Endodermal cell (in vitro differentiated cells): Measurements from ENCODE around the gene IMPDH1. TPM values are rescaled to one million over a fixed set of nuclear protein-coding genes. Genes with fewer than 3 reads are reported as not detected.

Experiments
- DNase-seq: peaks from one replicate; pipeline ENCODE4 v3.0.0-alpha.2; 2017
- H3K27ac ChIP-seq: 2 replicates; pipeline ENCODE4 v1.5.1; 2013; ENCODE audit warnings: mild to moderate bottlenecking, low read depth, low read length, moderate library complexity
- H3K27me3 ChIP-seq: 2 replicates; pipeline ENCODE4 v1.6.1; 2013; ENCODE audit warnings: mild to moderate bottlenecking, low read length, moderate library complexity; ENCODE audit not compliant: insufficient read depth, control insufficient read depth, poor library complexity, severe bottlenecking
- H3K36me3 ChIP-seq: 2 replicates; pipeline ENCODE4 v1.7.0; 2013; ENCODE audit warnings: mild to moderate bottlenecking, low read length, moderate library complexity; ENCODE audit not compliant: control insufficient read depth, insufficient read depth
- H3K4me1 ChIP-seq: one replicate; pipeline ENCODE4 v1.7.0; 2013; ENCODE audit warnings: low read length; ENCODE audit not compliant: control insufficient read depth, insufficient read depth
- H3K4me3 ChIP-seq: 2 replicates; pipeline ENCODE4 v1.5.1; 2013; ENCODE audit warnings: mild to moderate bottlenecking, low read length, moderate library complexity
- H3K9ac ChIP-seq: 2 replicates; pipeline ENCODE4 v1.6.1; 2013; ENCODE audit warnings: mild to moderate bottlenecking, low read length, moderate library complexity; ENCODE audit not compliant: poor library complexity, severe bottlenecking; ENCODE audit errors: extremely low read depth
- H3K9me3 ChIP-seq: 2 replicates; pipeline ENCODE4 v1.6.1; 2013; ENCODE audit warnings: mild to moderate bottlenecking, low read length, moderate library complexity; ENCODE audit not compliant: control insufficient read depth
- H3K27ac Mint-ChIP-seq: 2 replicates; pipeline ENCODE4 v1.8.0; 2020; ENCODE audit warnings: mixed read lengths
- H3K27me3 Mint-ChIP-seq: 2 replicates; pipeline ENCODE4 v1.8.0; 2021; ENCODE audit warnings: mild to moderate bottlenecking, mixed read lengths; ENCODE audit not compliant: insufficient read depth
- H3K36me3 Mint-ChIP-seq: 2 replicates; pipeline ENCODE4 v1.8.0; 2020; ENCODE audit warnings: low read depth, mixed read lengths
- H3K4me1 Mint-ChIP-seq: 2 replicates; pipeline ENCODE4 v1.8.0; 2020; ENCODE audit warnings: mixed read lengths
- H3K4me3 Mint-ChIP-seq: 2 replicates; pipeline ENCODE4 v1.8.0; 2020; ENCODE audit warnings: mild to moderate bottlenecking, moderate library complexity, mixed read lengths
- H3K9me3 Mint-ChIP-seq: 2 replicates; pipeline ENCODE4 v1.8.0; 2020; ENCODE audit warnings: mild to moderate bottlenecking, mixed read lengths
- CTCF ChIP-seq: fragments of 200-600 bp; sonication (generic); conservative IDR thresholded peaks from 2 replicates; pipeline ENCODE4 v1.5.0; 2021; ENCODE audit warnings: antibody characterized with exemption, mild to moderate bottlenecking
- whole genome bisulfite sequencing, 2 experiments: methylation state at CpG; one replicate each; pipeline versions ENCODE4 v1.1.5 to v1.1.7; 2013; ENCODE audit warnings: missing lambda C conversion rate in 2 of 2, mixed read lengths in 1 of 2; ENCODE audit not compliant: insufficient coverage in 1 of 2, insufficient read length in 1 of 2; 5-methylcytosine and 5-hydroxymethylcytosine counted together
- total RNA-seq, 2 donors: library from RNA; stranded (reverse); fragmentation: NEBNext Ultra II Directional in 1 of 2; extraction: Animal tissue kit (Norgen Biotek cat#: 25700) in 1 of 2; gene quantifications; 2 replicates in 1 of 2; 3 replicates in 1 of 2; pipeline ENCODE4 v1.2.1, GENCODE V29; 2021

IMPDH1 gene
- total RNA-seq, 2 donors from 2014 or later: 13.4 to 16.5 TPM

- H3K9ac ChIP-seq: no peak overlapping the region
- no peaks in the 10 kb centered on the region for H3K9me3 ChIP-seq
- TF ChIP-seq CTCF: no peak
- DNase-seq: peak; percentile 80
- Mint-ChIP-seq H3K4me1 (peaks cover 19% of the 10 kb centered on the region), H3K27me3 (peaks cover 68% of the 10 kb centered on the region), H3K27ac (no peak overlapping the region), H3K9me3 (no peaks in the 10 kb centered on the region), H3K36me3 (peaks cover 5% of the 10 kb centered on the region), H3K4me3 (peak overlapping the region; percentile 54)
- H3K4me3 ChIP-seq: peak overlapping the region; percentile 49
- H3K36me3 ChIP-seq: no peaks in the 10 kb centered on the region
- 0 to 1% methylated on average over 14 to 101 of the region's 107 CpGs for WGBS, 2 experiments
- peaks cover 53% of the 10 kb centered on the region for H3K27me3 ChIP-seq
- H3K4me1 ChIP-seq: peaks cover 11% of the 10 kb centered on the region
- no peak overlapping the region for H3K27ac ChIP-seq
Measured at GRCh38 chr7:128405471-128406313, 4.1 kb downstream of the IMPDH1 start.

GRCh38 chr7:128404886-128405470, 4.8 kb downstream of the IMPDH1 start:
- H3K27me3 ChIP-seq: peaks cover 46% of the 10 kb centered on the region
- Mint-ChIP-seq H3K27me3 (peaks cover 62% of the 10 kb centered on the region), H3K4me3 (peak overlapping the region; percentile 54), H3K9me3 (no peaks in the 10 kb centered on the region), H3K36me3 (peaks cover 10% of the 10 kb centered on the region), H3K27ac (no peak overlapping the region), H3K4me1 (peaks cover 15% of the 10 kb centered on the region)
- WGBS, 2 experiments: 50 to 63% methylated on average over 4 to 13 of the region's 13 CpGs
- no peak for TF ChIP-seq CTCF
- no peak overlapping the region for H3K27ac ChIP-seq
- no peak for DNase-seq
- H3K9ac ChIP-seq: no peak overlapping the region
- peak overlapping the region; percentile 49 for H3K4me3 ChIP-seq
- H3K9me3 ChIP-seq: no peaks in the 10 kb centered on the region
- H3K36me3 ChIP-seq: no peaks in the 10 kb centered on the region
- H3K4me1 ChIP-seq: peaks cover 11% of the 10 kb centered on the region

- H3K9ac ChIP-seq: no peak overlapping the region
- H3K9me3 ChIP-seq: no peaks in the 10 kb centered on the region
- H3K27me3 Mint-ChIP-seq: peaks cover 59% of the 10 kb centered on the region
- no peaks in the 10 kb centered on the region for H3K36me3 ChIP-seq
- TF ChIP-seq CTCF: no peak
- no peaks in the 10 kb centered on the region for H3K9me3 Mint-ChIP-seq
- no peak for DNase-seq
- no peak overlapping the region for H3K4me3 Mint-ChIP-seq
- no peak overlapping the region for H3K27ac ChIP-seq
- WGBS, 2 experiments: 78 to 97% methylated on average over 7 to 9 of the region's 9 CpGs
- no peak overlapping the region for H3K27ac Mint-ChIP-seq
- H3K4me1 Mint-ChIP-seq: peaks cover 14% of the 10 kb centered on the region
- peaks cover 41% of the 10 kb centered on the region for H3K27me3 ChIP-seq
- H3K36me3 Mint-ChIP-seq: peaks cover 10% of the 10 kb centered on the region
- peaks cover 11% of the 10 kb centered on the region for H3K4me1 ChIP-seq
- no peak overlapping the region for H3K4me3 ChIP-seq
Measured at GRCh38 chr7:128404143-128404681, 5.6 kb downstream of the IMPDH1 start.
